ENCODE results near the gene FBN2.

DNA sequence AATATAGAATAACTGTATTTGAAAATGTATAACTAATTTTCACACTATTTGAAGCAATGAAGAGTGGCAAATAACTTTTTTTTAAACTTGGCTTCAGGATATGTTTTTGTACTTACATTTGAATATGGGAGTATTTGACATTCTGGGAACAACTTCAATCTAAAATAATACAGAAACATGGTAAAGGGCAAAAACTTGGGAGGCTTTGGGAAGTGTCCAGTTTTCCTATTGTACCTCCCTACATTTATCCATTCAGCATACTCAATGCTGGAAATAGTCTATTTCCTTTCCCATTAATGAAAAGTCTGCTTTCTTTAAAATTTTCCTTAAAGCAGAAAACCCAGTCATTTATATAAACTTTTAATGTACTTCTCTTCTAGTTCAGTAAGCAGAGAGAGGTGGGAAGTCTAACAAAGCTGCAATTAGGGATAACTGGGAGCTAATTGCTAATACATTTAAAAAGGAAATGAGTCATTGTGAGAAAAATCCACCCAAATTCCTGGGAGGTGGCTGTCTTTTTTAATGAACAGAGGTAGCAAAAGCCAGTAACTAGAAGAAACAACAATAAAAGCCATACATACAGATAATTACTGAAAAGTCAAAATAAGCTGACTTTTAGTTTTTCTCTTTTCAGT, 128.8 kb downstream of the FBN2 start:
- TF ChIP-seq, protein P1, sequence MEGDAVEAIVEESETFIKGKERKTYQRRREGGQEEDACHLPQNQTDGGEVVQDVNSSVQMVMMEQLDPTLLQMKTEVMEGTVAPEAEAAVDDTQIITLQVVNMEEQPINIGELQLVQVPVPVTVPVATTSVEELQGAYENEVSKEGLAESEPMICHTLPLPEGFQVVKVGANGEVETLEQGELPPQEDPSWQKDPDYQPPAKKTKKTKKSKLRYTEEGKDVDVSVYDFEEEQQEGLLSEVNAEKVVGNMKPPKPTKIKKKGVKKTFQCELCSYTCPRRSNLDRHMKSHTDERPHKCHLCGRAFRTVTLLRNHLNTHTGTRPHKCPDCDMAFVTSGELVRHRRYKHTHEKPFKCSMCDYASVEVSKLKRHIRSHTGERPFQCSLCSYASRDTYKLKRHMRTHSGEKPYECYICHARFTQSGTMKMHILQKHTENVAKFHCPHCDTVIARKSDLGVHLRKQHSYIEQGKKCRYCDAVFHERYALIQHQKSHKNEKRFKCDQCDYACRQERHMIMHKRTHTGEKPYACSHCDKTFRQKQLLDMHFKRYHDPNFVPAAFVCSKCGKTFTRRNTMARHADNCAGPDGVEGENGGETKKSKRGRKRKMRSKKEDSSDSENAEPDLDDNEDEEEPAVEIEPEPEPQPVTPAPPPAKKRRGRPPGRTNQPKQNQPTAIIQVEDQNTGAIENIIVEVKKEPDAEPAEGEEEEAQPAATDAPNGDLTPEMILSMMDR (IDR thresholded peaks at IDR 0.05; ENCODE audit: poor library complexity): no peak
- no peak for TF ChIP-seq EZH2 (IDR thresholded peaks at IDR 0.05; ENCODE audit: borderline replicate concordance)
